MM.1S (cell line): Measurements from ENCODE around the gene GCN1.

Source experiments
- DNase-seq: peaks from one replicate; pipeline ENCODE4 v3.0.0-alpha.2; 2015
- H2AFZ ChIP-seq: fragments of 300-600 bp; sonication (generic); 2 replicates; pipeline ENCODE4 v1.6.0; 2016; ENCODE audit warnings: antibody characterized with exemption, low read length
- H3F3A ChIP-seq: fragments of 300-600 bp; sonication (generic); 2 replicates; pipeline ENCODE4 v1.6.1; 2016; ENCODE audit warnings: mild to moderate bottlenecking, antibody characterized with exemption, low read length, moderate library complexity, mixed read lengths; ENCODE audit not compliant: insufficient read depth
- H3K27ac ChIP-seq: fragments of 300-600 bp; sonication (generic); 2 replicates; pipeline ENCODE4 v1.5.1; 2016; ENCODE audit warnings: mild to moderate bottlenecking, low read length
- H3K27me3 ChIP-seq: fragments of 300-600 bp; sonication (generic); replicated peaks from 2 replicates; pipeline ENCODE4 v1.6.0; 2016; ENCODE audit warnings: low read length; ENCODE audit not compliant: insufficient read depth
- H3K36me3 ChIP-seq: fragments of 300-600 bp; sonication (generic); replicated peaks from 2 replicates; pipeline ENCODE4 v1.6.1; 2016; ENCODE audit warnings: mild to moderate bottlenecking, low read length, mixed read lengths; ENCODE audit not compliant: insufficient read depth
- H3K4me1 ChIP-seq: fragments of 300-600 bp; sonication (generic); 2 replicates; pipeline ENCODE4 v1.6.1; 2016; ENCODE audit warnings: low read length, mixed read lengths
- H3K4me2 ChIP-seq: fragments of 300-600 bp; sonication (generic); 2 replicates; pipeline ENCODE4 v1.6.0; 2016; ENCODE audit warnings: low read depth, low read length
- H3K4me3 ChIP-seq: fragments of 300-600 bp; sonication (generic); 2 replicates; pipeline ENCODE4 v1.5.1; 2016; ENCODE audit warnings: low read length, mixed read lengths
- H3K79me2 ChIP-seq: fragments of 300-600 bp; sonication (generic); 2 replicates; pipeline ENCODE4 v1.6.1; 2016; ENCODE audit warnings: mixed run types, low read length, mixed read lengths
- H3K9ac ChIP-seq: fragments of 300-600 bp; sonication (generic); 2 replicates; pipeline ENCODE4 v1.6.1; 2016; ENCODE audit warnings: low read length, mixed read lengths
- H3K9me2 ChIP-seq: fragments of 300-600 bp; sonication (generic); replicated peaks from 2 replicates; pipeline ENCODE4 v1.6.1; 2016; ENCODE audit warnings: mild to moderate bottlenecking, low read length, mixed read lengths; ENCODE audit not compliant: insufficient read depth
- H3K9me3 ChIP-seq: fragments of 300-600 bp; sonication (generic); replicated peaks from 2 replicates; pipeline ENCODE4 v1.6.1; 2016; ENCODE audit warnings: mild to moderate bottlenecking, low read length, mixed read lengths; ENCODE audit not compliant: insufficient read depth
- H4K20me1 ChIP-seq: fragments of 300-600 bp; sonication (generic); 2 replicates; pipeline ENCODE4 v1.6.1; 2016; ENCODE audit warnings: mild to moderate bottlenecking, low read length, moderate library complexity, mixed read lengths; ENCODE audit not compliant: insufficient read depth
- EZH2 ChIP-seq: fragments of 300-600 bp; sonication (generic); optimal IDR thresholded peaks from 2 replicates; pipeline ENCODE3; 2017; ENCODE audit warnings: low read depth, mild to moderate bottlenecking, antibody characterized with exemption, low read length, mixed read lengths
- EZH2phosphoT487 ChIP-seq: fragments of 300-600 bp; sonication (generic); IDR thresholded peaks from 2 replicates; pipeline ENCODE4 v1.6.1; 2018; ENCODE audit warnings: antibody characterized with exemption, low read length
- TF ChIP-seq, protein P1 (sequence below): fragments of 300-600 bp; sonication (generic); IDR thresholded peaks from 2 replicates; pipeline ENCODE4 v1.5.1; 2016; ENCODE audit warnings: antibody characterized with exemption, low read length, mixed read lengths

GCN1 gene

DNA sequence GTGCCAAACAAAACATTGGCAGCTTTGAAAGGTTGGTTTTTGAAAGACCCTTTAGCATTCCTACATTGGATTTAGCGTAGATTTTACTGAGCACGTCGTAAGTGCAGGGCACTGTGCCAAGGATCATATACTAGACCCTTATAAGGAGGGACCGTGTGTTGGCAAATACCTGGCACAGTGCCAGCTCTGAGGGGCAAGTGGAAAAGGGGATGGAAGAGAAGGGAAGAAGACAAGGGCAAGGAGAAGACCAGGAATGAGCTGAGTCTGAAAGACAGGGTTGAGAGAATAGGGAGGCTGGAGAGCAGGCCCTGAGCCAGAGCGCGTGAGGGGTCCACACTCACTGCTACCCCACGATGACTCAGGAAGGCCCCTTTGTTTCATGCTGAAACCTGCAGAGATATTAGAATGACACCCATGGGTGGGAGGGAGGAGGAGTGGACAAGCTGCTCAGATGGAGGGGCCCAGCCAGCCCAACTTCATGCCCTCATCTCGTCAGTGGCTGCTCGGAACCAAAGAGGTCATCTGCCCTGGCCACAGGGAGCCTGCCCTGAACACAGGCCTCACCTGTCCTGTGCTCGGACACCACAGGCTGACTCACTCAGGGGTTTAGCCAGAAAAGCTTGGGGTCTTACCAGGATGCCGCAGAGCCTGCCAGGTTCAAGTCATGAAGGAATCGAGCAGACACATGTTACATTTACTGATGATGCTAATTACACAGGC is 103.0 kb downstream of the GCN1 start:
- Histone ChIP-seq H3K36me3 (no peaks in the 10 kb centered on the region), H2AFZ (no peak overlapping the region), H3K4me1 (peaks cover 1% of the 10 kb centered on the region; the same call in 1 of the 2 replicates), H3K4me2 (no peak overlapping the region), H3F3A (peaks cover 8% of the 10 kb centered on the region), H3K79me2 (no peaks in the 10 kb centered on the region), H3K27me3 (no peaks in the 10 kb centered on the region), H3K9me2 (no peaks in the 10 kb centered on the region), H4K20me1 (no peaks in the 10 kb centered on the region), H3K27ac (no peak overlapping the region), H3K9ac (no peak overlapping the region), H3K4me3 (no peak overlapping the region), H3K9me3 (no peaks in the 10 kb centered on the region)
- no peak for TF ChIP-seq EZH2
- no peak for TF ChIP-seq EZH2phosphoT487
- TF ChIP-seq, protein P1, sequence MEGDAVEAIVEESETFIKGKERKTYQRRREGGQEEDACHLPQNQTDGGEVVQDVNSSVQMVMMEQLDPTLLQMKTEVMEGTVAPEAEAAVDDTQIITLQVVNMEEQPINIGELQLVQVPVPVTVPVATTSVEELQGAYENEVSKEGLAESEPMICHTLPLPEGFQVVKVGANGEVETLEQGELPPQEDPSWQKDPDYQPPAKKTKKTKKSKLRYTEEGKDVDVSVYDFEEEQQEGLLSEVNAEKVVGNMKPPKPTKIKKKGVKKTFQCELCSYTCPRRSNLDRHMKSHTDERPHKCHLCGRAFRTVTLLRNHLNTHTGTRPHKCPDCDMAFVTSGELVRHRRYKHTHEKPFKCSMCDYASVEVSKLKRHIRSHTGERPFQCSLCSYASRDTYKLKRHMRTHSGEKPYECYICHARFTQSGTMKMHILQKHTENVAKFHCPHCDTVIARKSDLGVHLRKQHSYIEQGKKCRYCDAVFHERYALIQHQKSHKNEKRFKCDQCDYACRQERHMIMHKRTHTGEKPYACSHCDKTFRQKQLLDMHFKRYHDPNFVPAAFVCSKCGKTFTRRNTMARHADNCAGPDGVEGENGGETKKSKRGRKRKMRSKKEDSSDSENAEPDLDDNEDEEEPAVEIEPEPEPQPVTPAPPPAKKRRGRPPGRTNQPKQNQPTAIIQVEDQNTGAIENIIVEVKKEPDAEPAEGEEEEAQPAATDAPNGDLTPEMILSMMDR: no peak
- no peak for DNase-seq

DNA sequence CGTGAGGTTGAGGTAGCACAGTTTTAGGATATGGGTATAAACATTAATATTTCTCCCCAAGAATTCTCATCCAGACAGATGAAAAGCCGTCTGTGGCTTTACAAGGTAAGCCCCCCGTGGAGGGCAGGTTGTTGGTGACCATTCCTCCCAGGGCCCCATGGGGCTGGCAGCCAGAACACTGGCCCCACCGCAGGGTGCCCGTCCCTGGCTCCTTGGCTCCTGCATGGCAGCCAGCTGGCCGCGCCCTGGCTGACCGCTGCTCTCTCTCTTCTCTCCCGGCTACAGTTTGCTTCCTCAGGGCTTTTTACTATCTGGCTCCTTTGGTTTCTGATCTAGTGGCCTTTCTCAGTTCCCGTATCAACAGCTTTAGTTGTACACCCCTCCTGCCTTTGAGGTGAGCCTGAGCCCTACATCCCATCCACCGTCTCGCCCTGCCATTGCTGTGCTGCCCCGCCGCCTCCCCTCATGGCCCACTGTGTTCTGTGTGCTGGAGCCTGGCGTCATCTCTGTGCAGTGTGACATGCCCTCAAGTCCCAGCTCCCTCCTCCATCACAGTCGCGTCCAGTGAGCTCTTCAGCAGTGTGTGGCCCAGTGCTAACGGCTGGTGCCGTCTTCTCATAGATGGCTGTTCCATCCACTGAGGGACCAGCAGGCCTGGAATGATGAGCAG is 103.8 kb downstream of the GCN1 start:
- H3K4me3 ChIP-seq: no peak overlapping the region
- no peaks in the 10 kb centered on the region for H3K9me2 ChIP-seq
- no peak overlapping the region for H3K9ac ChIP-seq
- H3K79me2 ChIP-seq: no peaks in the 10 kb centered on the region
- no peaks in the 10 kb centered on the region for H4K20me1 ChIP-seq
- no peak for DNase-seq
- no peaks in the 10 kb centered on the region for H3K36me3 ChIP-seq
- TF ChIP-seq EZH2phosphoT487: no peak
- no peak for TF ChIP-seq EZH2
- TF ChIP-seq, protein P1: no peak
- H3K4me1 ChIP-seq: peaks cover 7% of the 10 kb centered on the region; the same call in 1 of the 2 replicates
- peaks cover 12% of the 10 kb centered on the region for H3F3A ChIP-seq
- no peak overlapping the region for H2AFZ ChIP-seq
- H3K27me3 ChIP-seq: no peaks in the 10 kb centered on the region
- H3K27ac ChIP-seq: no peak overlapping the region
- H3K9me3 ChIP-seq: no peaks in the 10 kb centered on the region
- no peak overlapping the region for H3K4me2 ChIP-seq

DNA sequence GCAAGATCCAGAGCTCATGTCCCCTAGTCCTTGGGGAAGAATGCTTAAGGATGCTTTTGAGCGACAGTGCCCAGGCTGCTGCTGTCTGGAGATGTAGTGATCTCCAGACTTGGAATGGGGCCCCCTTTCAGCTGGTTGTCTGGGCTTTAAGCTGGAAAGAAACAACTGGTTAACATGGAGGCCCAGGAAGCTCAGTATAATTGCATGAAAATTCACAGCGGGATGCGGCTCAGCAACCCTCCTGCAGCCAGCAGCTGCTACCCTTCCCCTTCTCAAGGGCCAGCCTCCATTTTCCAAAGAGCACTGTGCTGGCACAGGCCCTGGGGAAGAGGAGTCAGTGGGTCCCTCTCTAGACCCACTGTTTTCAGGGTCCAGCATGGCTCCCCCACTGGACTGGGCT is 104.3 kb downstream of the GCN1 start:
- Histone ChIP-seq H3K9ac (no peak overlapping the region), H2AFZ (no peak overlapping the region)

More for the DNA sequence above, 104.3 kb downstream of the GCN1 start:
- no peaks in the 10 kb centered on the region for H3K9me2 ChIP-seq
- no peak for DNase-seq
- no peak overlapping the region for H3K27ac ChIP-seq
- H3K4me1 ChIP-seq: peaks cover 7% of the 10 kb centered on the region; the same call in 1 of the 2 replicates
- TF ChIP-seq EZH2 (no peak), EZH2phosphoT487 (no peak)
- TF ChIP-seq, protein P1: no peak
- H3K9me3 ChIP-seq: no peaks in the 10 kb centered on the region
- H4K20me1 ChIP-seq: no peaks in the 10 kb centered on the region
- no peaks in the 10 kb centered on the region for H3K79me2 ChIP-seq
- H3K4me3 ChIP-seq: no peak overlapping the region
- peaks cover 12% of the 10 kb centered on the region for H3F3A ChIP-seq
- no peaks in the 10 kb centered on the region for H3K36me3 ChIP-seq
- no peaks in the 10 kb centered on the region for H3K27me3 ChIP-seq
- H3K4me2 ChIP-seq: no peak overlapping the region
